ENCODE data around the gene L3MBTL2.

Gene L3MBTL2

GRCh38 chr22:41180926-41181325 lies 24.2 kb upstream of the L3MBTL2 start:
- Histone ChIP-seq H3K27me3 (replicated peaks; ENCODE audit: control insufficient read depth, insufficient read depth, low read length, poor library complexity, severe bottlenecking) (no peaks in the 10 kb centered on the region), H3K9me3 (ENCODE audit: control insufficient read depth, low read length) (no peaks in the 10 kb centered on the region), H3K27ac (ENCODE audit: insufficient read depth, low read length, poor library complexity, severe bottlenecking) (no peak overlapping the region), H3K36me3 (ENCODE audit: control insufficient read depth, insufficient read depth, low read length) (peaks cover 30% of the 10 kb centered on the region), H3K4me3 (ENCODE audit: insufficient read depth, low read depth, low read length, poor library complexity, severe bottlenecking) (no peak overlapping the region), H3K4me1 (ENCODE audit: control insufficient read depth, insufficient read depth, low read length, poor library complexity, severe bottlenecking) (no peaks in the 10 kb centered on the region)
- DNase-seq = no peak

DNA sequence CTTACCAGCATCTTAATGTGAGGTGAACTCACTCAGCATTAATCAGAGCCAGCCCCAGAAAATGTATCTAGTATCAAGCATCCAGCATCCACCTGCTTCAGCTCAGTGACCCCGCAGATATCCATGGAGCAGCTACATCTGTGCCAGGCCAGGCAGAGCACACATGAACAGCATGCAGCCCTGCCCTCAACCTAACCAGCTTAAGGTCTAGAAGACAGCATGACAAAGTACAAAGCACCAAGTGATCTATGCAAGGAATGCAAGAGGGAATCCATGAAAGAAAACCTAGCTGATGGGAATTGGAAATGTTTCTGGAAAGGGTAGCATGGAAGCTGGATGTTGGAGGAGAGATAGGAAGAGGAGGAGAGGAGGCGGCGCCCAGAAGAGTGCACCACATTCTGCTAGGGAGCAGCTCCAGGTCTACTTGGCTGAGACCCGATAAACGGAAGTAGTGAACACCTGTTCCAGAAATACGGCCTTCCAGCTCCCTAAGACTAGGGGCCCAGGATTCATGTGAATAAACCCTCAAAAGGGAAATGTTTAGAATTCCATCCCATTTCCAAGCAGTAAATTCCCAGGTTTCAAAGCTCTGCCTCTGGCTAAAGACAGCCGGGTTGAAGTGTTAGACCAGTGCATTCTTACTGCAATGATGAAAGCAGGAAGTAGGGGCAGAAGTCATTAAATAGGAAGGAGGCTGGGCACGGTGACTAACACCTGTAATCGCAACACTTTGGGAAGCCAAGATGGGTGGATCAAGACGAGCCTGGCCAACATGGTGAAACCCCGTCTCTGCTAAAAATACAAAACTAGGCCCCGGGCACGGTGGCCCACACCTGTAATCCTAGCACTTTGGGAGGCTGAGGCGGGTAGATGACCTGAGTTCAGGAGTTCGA lies 23.5 kb upstream of the L3MBTL2 start:
- Histone ChIP-seq H3K4me3 (ENCODE audit: insufficient read depth, low read depth, low read length, poor library complexity, severe bottlenecking) (no peak overlapping the region), H3K9me3 (ENCODE audit: control insufficient read depth, low read length) (no peaks in the 10 kb centered on the region), H3K36me3 (ENCODE audit: control insufficient read depth, insufficient read depth, low read length) (peaks cover 23% of the 10 kb centered on the region), H3K27me3 (replicated peaks; ENCODE audit: control insufficient read depth, insufficient read depth, low read length, poor library complexity, severe bottlenecking) (no peaks in the 10 kb centered on the region), H3K4me1 (ENCODE audit: control insufficient read depth, insufficient read depth, low read length, poor library complexity, severe bottlenecking) (no peaks in the 10 kb centered on the region), H3K27ac (ENCODE audit: insufficient read depth, low read length, poor library complexity, severe bottlenecking) (no peak overlapping the region)
- DNase-seq = no peak

DNA sequence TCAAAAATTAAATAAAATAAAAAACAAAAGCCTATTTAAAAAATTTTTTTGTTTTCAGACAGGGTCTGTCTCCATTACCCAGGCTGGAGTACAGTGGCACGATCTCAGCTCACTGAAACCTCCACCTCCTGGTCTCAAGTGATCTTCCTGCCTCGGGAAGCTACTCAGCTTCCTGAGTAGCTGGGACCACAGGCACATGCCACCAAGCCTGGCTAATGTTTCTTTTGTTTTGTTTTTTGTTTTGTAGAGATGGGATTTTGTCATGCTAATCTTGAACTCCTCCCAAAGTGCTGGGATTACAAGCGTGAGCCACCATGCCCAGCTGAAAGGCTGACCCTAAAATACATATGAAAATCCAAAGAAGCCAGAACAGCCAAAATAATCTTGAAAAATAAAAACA lies 20.4 kb upstream of the L3MBTL2 start:
- Histone ChIP-seq H3K27me3 (replicated peaks; ENCODE audit: control insufficient read depth, insufficient read depth, low read length, poor library complexity, severe bottlenecking) (no peaks in the 10 kb centered on the region), H3K9me3 (ENCODE audit: control insufficient read depth, low read length) (no peaks in the 10 kb centered on the region), H3K36me3 (ENCODE audit: control insufficient read depth, insufficient read depth, low read length) (no peaks in the 10 kb centered on the region), H3K4me1 (ENCODE audit: control insufficient read depth, insufficient read depth, low read length, poor library complexity, severe bottlenecking) (no peaks in the 10 kb centered on the region), H3K27ac (ENCODE audit: insufficient read depth, low read length, poor library complexity, severe bottlenecking) (no peak overlapping the region), H3K4me3 (ENCODE audit: insufficient read depth, low read depth, low read length, poor library complexity, severe bottlenecking) (no peak overlapping the region)
- no peak for DNase-seq

GRCh38 chr22:41191467-41191866 lies 13.6 kb upstream of the L3MBTL2 start:
- Histone ChIP-seq H3K27ac (ENCODE audit: insufficient read depth, low read length, poor library complexity, severe bottlenecking) (no peak overlapping the region), H3K4me3 (ENCODE audit: insufficient read depth, low read depth, low read length, poor library complexity, severe bottlenecking) (no peak overlapping the region), H3K4me1 (ENCODE audit: control insufficient read depth, insufficient read depth, low read length, poor library complexity, severe bottlenecking) (no peaks in the 10 kb centered on the region), H3K36me3 (ENCODE audit: control insufficient read depth, insufficient read depth, low read length) (no peaks in the 10 kb centered on the region), H3K9me3 (ENCODE audit: control insufficient read depth, low read length) (no peaks in the 10 kb centered on the region), H3K27me3 (replicated peaks; ENCODE audit: control insufficient read depth, insufficient read depth, low read length, poor library complexity, severe bottlenecking) (no peaks in the 10 kb centered on the region)
- DNase-seq = no peak

- Histone ChIP-seq H3K4me3 (ENCODE audit: insufficient read depth, low read depth, low read length, poor library complexity, severe bottlenecking) (no peak overlapping the region), H3K27ac (ENCODE audit: insufficient read depth, low read length, poor library complexity, severe bottlenecking) (no peak overlapping the region), H3K9me3 (ENCODE audit: control insufficient read depth, low read length) (no peaks in the 10 kb centered on the region), H3K27me3 (replicated peaks; ENCODE audit: control insufficient read depth, insufficient read depth, low read length, poor library complexity, severe bottlenecking) (no peaks in the 10 kb centered on the region), H3K4me1 (ENCODE audit: control insufficient read depth, insufficient read depth, low read length, poor library complexity, severe bottlenecking) (peaks cover 6% of the 10 kb centered on the region), H3K36me3 (ENCODE audit: control insufficient read depth, insufficient read depth, low read length) (no peaks in the 10 kb centered on the region)
- no peak for DNase-seq
These were observed 11.3 kb upstream of the L3MBTL2 start for GRCh38 chr22:41193829-41194228.

GRCh38 chr22:41197038-41197972 lies 7.8 kb upstream of the L3MBTL2 start:
- Histone ChIP-seq H3K4me3 (ENCODE audit: insufficient read depth, low read depth, low read length, poor library complexity, severe bottlenecking) (peak overlapping the region; percentile 86), H3K36me3 (ENCODE audit: control insufficient read depth, insufficient read depth, low read length) (no peaks in the 10 kb centered on the region), H3K9me3 (ENCODE audit: control insufficient read depth, low read length) (no peaks in the 10 kb centered on the region), H3K4me1 (ENCODE audit: control insufficient read depth, insufficient read depth, low read length, poor library complexity, severe bottlenecking) (peaks cover 6% of the 10 kb centered on the region), H3K27me3 (replicated peaks; ENCODE audit: control insufficient read depth, insufficient read depth, low read length, poor library complexity, severe bottlenecking) (no peaks in the 10 kb centered on the region), H3K27ac (ENCODE audit: insufficient read depth, low read length, poor library complexity, severe bottlenecking) (peak overlapping the region; percentile 11)
- DNase-seq = peak; percentile 73 to 81 (median 75)

- Histone ChIP-seq H3K27ac (ENCODE audit: insufficient read depth, low read length, poor library complexity, severe bottlenecking) (peak overlapping the region; percentile 11), H3K27me3 (replicated peaks; ENCODE audit: control insufficient read depth, insufficient read depth, low read length, poor library complexity, severe bottlenecking) (no peaks in the 10 kb centered on the region)
- DNase-seq = peak in 2 of 3 donors; percentile 25 to 41
These were observed 7.0 kb upstream of the L3MBTL2 start for GRCh38 chr22:41198027-41198580.

GRCh38 chr22:41201141-41201540 lies 4.0 kb upstream of the L3MBTL2 start:
- H3K27ac ChIP-seq (ENCODE audit: insufficient read depth, low read length, poor library complexity, severe bottlenecking) = no peak overlapping the region
- H3K4me3 ChIP-seq (ENCODE audit: insufficient read depth, low read depth, low read length, poor library complexity, severe bottlenecking) = no peak overlapping the region
- no peak for DNase-seq
- H3K9me3 ChIP-seq (ENCODE audit: control insufficient read depth, low read length) = no peaks in the 10 kb centered on the region
- no peaks in the 10 kb centered on the region for H3K27me3 ChIP-seq (replicated peaks; ENCODE audit: control insufficient read depth, insufficient read depth, low read length, poor library complexity, severe bottlenecking)
- H3K4me1 ChIP-seq (ENCODE audit: control insufficient read depth, insufficient read depth, low read length, poor library complexity, severe bottlenecking) = peaks cover 14% of the 10 kb centered on the region
- no peaks in the 10 kb centered on the region for H3K36me3 ChIP-seq (ENCODE audit: control insufficient read depth, insufficient read depth, low read length)

More at GRCh38 chr22:41198027-41198580, 7.0 kb upstream of the L3MBTL2 start:
- Histone ChIP-seq H3K9me3 (ENCODE audit: control insufficient read depth, low read length) (no peaks in the 10 kb centered on the region), H3K36me3 (ENCODE audit: control insufficient read depth, insufficient read depth, low read length) (no peaks in the 10 kb centered on the region), H3K4me3 (ENCODE audit: insufficient read depth, low read depth, low read length, poor library complexity, severe bottlenecking) (peak overlapping the region; percentile 86), H3K4me1 (ENCODE audit: control insufficient read depth, insufficient read depth, low read length, poor library complexity, severe bottlenecking) (peaks cover 6% of the 10 kb centered on the region)

GRCh38 chr22:41203118-41203517 lies 2.0 kb upstream of the L3MBTL2 start:
- H3K27me3 ChIP-seq (replicated peaks; ENCODE audit: control insufficient read depth, insufficient read depth, low read length, poor library complexity, severe bottlenecking) = no peaks in the 10 kb centered on the region
- no peak for DNase-seq
- H3K9me3 ChIP-seq (ENCODE audit: control insufficient read depth, low read length) = no peaks in the 10 kb centered on the region
- H3K27ac ChIP-seq (ENCODE audit: insufficient read depth, low read length, poor library complexity, severe bottlenecking) = no peak overlapping the region
- no peak overlapping the region for H3K4me3 ChIP-seq (ENCODE audit: insufficient read depth, low read depth, low read length, poor library complexity, severe bottlenecking)
- H3K4me1 ChIP-seq (ENCODE audit: control insufficient read depth, insufficient read depth, low read length, poor library complexity, severe bottlenecking) = peaks cover 16% of the 10 kb centered on the region
- no peaks in the 10 kb centered on the region for H3K36me3 ChIP-seq (ENCODE audit: control insufficient read depth, insufficient read depth, low read length)
